ENCODE measurements around the gene TCEA3.
A peak's percentile ranks its signal among the peaks of the same experiment; 100 is the strongest.
"Not testable (repeated sequence)": the region's sequence is repeated elsewhere in the genome, so short reads cannot be mapped to it uniquely, and the experiment has no call there.

The TCEA3 gene

GRCh38 chr1:23381233-23381885 is 43.2 kb downstream of the TCEA3 start:
- no peak for TF ChIP-seq CTCF (conservative IDR thresholded peaks at IDR 0.05)

GRCh38 chr1:23380719-23381118 is 43.8 kb downstream of the TCEA3 start:
- TF ChIP-seq CTCF (conservative IDR thresholded peaks at IDR 0.05) = no peak
- H3K27ac ChIP-seq = no peak overlapping the region

More at GRCh38 chr1:23381233-23381885, 43.2 kb downstream of the TCEA3 start:
- no peak overlapping the region; the same call in 1 of the 2 replicates for H3K27ac ChIP-seq

- not testable (repeated sequence) for H3K27ac ChIP-seq
Observed at GRCh38 chr1:23380236-23380635, 44.3 kb downstream of the TCEA3 start.

GRCh38 chr1:23376890-23377811 is 47.4 kb downstream of the TCEA3 start:
- peak overlapping the region; percentile 78 for H3K27ac ChIP-seq
- TF ChIP-seq CTCF (conservative IDR thresholded peaks at IDR 0.05) = no peak

- not testable (repeated sequence) for H3K27ac ChIP-seq
Observed at GRCh38 chr1:23374079-23374735, 50.3 kb downstream of the TCEA3 start.

GRCh38 chr1:23371987-23372880 is 52.3 kb downstream of the TCEA3 start:
- TF ChIP-seq CTCF (conservative IDR thresholded peaks at IDR 0.05) = no peak
- H3K27ac ChIP-seq = no peak overlapping the region

- no peak for TF ChIP-seq CTCF (conservative IDR thresholded peaks at IDR 0.05)
- H3K27ac ChIP-seq = peak overlapping the region; percentile 91
Observed at GRCh38 chr1:23370709-23371584, 53.6 kb downstream of the TCEA3 start.
